Lower leg skin (tissue), 4 donors: ENCODE data around the gene NEO1. TPM values are rescaled to one million over a fixed set of nuclear protein-coding genes. Genes with fewer than 3 reads are reported as not detected.

Source experiments
- DNase-seq, 2 donors: peaks; one replicate each; pipeline ENCODE4 v3.0.0-alpha.2; 2019; ENCODE audit warnings: low spot score in 2 of 2
- H3K4me3 ChIP-seq: fragments of 200-600 bp; sonication (generic); 2 replicates; pipeline ENCODE4 v1.5.1; 2017; ENCODE audit warnings: mild to moderate bottlenecking, low read depth; ENCODE audit not compliant: poor library complexity, severe bottlenecking
- POLR2A ChIP-seq, 2 donors: fragments of 450-650 bp; IDR thresholded peaks; one replicate each; pipeline ENCODE4 v1.6.1; 2016 to 2017; ENCODE audit warnings: antibody characterized with exemption in 2 of 2, mild to moderate bottlenecking in 1 of 2, moderate library complexity in 1 of 2
- WGBS, 2 donors: methylation state at CpG; one replicate each; pipeline ENCODE4 v1.1.5; 2018; 5-methylcytosine and 5-hydroxymethylcytosine counted together
- intact Hi-C: fragments of 100-400 bp; cut with DNase I; formaldehyde crosslinking; loops from one replicate; pipeline ENCODE4 v1.15.0; 2023; ENCODE audit warnings: low total_unique reads
- total RNA-seq, 4 donors: library from RNA; depleted of rRNA; stranded (reverse); fragments of >200 nt; gene quantifications; one replicate each; pipeline ENCODE4 v1.1.0, GENCODE V29; 2016
- TF ChIP-seq, protein P1 (sequence below), 3 donors: fragments of 450-650 bp; IDR thresholded peaks; one replicate each; pipeline ENCODE4 v1.5.1; 2016; ENCODE audit warnings: antibody characterized with exemption in 3 of 3, mild to moderate bottlenecking in 3 of 3, moderate library complexity in 2 of 3

The NEO1 gene
- total RNA-seq, 4 donors from 2014 or later, result 60.0 to 102 (median 80.9) TPM

DNA sequence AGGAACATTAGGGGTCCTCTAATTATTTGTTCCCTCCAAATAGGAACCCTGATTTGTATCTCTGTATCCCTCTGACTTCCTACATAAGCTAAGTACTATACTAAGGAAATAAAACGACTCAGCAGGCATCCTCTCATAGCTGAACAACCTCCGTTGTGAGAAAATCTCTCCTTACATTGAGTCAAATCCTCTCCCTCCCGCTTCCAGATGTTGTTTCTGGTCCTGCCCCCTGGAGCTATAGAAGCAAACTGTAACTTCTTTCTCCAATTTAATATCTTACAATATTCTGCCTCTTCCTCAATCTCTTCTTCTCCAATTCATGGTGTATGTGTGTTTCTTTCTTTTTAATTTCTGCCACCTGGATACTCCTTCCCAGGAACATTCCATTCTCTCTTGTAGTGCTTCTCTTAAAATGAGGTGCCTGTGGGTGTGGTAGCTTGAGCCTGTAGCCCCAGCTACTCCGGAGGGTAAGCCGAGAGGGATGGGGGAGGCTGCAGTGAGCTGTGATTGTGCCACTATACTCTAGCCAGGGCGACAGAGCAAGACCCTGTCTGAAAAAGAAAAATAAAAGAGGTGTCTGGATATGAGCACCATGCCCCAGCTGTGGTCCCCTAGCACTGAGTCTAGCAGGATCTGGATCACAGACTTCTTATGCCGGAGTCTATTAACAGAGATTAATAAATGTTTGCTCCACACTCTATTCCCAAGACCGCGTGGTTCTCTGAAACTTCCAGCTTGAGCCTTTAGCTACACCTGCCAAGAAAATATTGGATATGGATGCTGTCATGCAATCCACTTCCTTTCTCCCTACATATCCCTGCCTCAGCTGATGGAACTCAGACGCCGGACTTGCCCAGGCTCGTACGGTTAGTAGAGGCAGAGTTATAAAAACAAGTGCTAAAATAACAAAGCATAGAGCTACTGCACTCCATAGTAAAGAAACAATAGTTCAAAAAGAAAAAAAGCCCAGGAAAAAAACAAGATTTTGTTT is 42.9 kb upstream of the NEO1 start:
- TF ChIP-seq, protein P1, sequence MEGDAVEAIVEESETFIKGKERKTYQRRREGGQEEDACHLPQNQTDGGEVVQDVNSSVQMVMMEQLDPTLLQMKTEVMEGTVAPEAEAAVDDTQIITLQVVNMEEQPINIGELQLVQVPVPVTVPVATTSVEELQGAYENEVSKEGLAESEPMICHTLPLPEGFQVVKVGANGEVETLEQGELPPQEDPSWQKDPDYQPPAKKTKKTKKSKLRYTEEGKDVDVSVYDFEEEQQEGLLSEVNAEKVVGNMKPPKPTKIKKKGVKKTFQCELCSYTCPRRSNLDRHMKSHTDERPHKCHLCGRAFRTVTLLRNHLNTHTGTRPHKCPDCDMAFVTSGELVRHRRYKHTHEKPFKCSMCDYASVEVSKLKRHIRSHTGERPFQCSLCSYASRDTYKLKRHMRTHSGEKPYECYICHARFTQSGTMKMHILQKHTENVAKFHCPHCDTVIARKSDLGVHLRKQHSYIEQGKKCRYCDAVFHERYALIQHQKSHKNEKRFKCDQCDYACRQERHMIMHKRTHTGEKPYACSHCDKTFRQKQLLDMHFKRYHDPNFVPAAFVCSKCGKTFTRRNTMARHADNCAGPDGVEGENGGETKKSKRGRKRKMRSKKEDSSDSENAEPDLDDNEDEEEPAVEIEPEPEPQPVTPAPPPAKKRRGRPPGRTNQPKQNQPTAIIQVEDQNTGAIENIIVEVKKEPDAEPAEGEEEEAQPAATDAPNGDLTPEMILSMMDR (IDR thresholded peaks at IDR 0.05), result no peak
- no peak for TF ChIP-seq POLR2A (IDR thresholded peaks at IDR 0.05)
- intact Hi-C loops, result no loop called here
- H3K4me3 ChIP-seq, result no peak overlapping the region
- WGBS, 2 donors, result 27 to 31% methylated on average over 13 of the region's 13 CpGs
- no peak for DNase-seq

DNA sequence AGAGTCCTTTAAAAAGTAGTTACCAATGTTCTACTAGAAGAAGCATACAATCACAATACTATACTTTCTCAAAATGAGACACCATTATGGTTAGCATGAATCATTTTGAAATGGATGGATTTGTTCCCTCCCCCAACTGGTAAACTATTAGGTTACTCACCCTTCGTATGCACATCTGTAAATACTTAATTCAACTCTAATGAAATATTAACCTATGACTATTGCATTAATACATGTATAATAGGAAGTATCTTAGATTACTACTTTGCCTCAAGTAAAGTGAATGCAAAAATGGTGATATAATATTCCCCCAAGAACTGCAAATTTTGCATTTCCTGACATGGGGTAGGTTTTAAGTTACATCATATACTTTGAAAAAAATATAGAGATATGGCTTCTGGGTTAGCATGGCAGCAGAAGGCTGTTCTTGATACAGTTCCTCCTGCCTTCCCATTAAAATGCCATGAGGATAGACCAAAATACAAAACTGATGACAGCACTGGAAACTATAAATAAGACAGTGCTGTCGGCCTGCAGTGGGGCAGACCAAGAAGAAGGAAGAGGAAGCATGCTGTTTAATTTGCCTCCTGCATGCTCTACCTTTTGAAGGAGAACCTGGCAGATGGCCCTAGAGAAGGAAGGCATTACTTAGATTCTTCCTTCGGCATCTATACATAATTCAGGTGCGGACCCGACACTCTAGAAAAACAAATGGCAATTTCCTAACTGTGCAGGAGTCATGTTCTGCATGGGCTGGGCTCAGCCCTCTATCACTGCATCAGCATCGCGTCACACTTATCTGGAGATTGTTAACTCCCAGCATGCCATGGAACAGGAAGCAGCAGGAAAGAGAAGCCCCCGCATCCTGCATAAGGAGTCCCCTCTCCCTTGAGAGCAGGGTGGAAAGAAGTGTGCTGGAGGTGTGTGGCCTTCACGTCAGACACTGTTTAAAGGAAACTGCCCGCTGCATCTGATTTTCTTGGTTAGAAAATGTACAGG is 41.8 kb upstream of the NEO1 start:
- TF ChIP-seq POLR2A (IDR thresholded peaks at IDR 0.05), result no peak
- TF ChIP-seq, protein P1 (IDR thresholded peaks at IDR 0.05), result no peak
- intact Hi-C loops, result no loop called here
- no peak for DNase-seq
- WGBS, 2 donors, result 50 to 52% methylated on average over 10 of the region's 10 CpGs
- no peak overlapping the region for H3K4me3 ChIP-seq

DNA sequence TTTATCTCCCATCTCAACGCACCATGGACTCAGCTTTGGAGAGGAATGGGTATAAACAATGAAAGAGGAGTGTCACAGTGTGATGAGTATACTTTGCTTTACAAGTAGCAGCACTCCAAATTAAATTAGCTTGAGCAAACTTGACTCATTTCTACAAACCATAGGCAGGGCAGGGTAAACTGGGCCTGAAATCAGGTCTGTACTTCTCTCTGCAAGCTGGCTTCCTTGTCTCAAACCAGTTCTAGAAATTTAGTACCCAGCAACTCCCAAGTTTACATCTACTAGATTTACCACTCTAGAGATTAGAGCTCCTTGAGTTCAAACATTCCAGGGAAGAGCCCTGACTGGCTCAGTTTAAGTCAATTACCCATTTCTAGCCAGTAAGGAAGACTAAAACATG is 37.4 kb upstream of the NEO1 start:
- 100% methylated on average over 1 of the region's 1 CpG for WGBS, 2 donors
- DNase-seq, result no peak
- TF ChIP-seq POLR2A (IDR thresholded peaks at IDR 0.05), result no peak
- TF ChIP-seq, protein P1 (IDR thresholded peaks at IDR 0.05), result no peak
- intact Hi-C loops, result no loop called here
- no peak overlapping the region for H3K4me3 ChIP-seq

DNA sequence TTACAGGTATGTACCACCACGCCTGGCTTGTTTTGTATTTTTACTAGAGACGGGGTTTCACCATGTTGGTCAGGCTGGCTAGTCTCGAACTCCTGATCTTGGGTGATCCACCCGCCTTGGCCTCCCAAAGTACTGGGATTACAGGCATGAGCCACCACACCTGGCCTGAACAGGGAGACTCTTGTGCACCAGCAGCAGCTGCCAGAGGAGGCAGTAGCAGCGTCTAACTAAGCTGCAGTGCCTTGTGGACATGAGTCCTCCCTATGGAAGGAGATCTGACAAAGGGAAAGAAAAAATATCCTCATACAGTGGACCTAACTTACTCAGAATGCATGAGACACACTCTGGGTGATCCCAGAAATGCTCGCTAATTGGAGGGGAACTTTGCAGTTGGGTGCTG is 36.8 kb upstream of the NEO1 start:
- intact Hi-C loops, result no loop called here
- H3K4me3 ChIP-seq, result no peak overlapping the region
- TF ChIP-seq, protein P1 (IDR thresholded peaks at IDR 0.05), result no peak
- no peak for TF ChIP-seq POLR2A (IDR thresholded peaks at IDR 0.05)
- WGBS, 2 donors, result 93 to 97% methylated on average over 6 of the region's 6 CpGs
- no peak for DNase-seq

DNA sequence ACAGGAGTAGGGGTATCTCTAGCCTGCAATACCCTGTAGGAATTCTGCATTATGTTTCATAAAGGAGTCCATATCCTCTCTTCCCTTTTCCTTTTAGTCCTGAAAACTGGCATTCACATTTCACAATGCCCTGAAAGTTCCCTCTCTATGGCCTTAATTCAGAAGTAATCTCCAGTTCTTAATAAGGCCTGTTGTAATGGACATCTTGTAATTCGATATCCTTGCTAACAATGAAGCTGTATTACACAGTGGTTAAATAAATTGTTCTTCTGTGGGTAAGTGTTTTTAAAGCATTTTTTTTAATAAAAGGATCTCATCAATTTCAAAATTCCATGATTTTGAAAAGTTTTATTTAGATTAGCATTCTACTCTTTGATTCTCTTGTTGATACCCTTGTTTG is 34.3 kb upstream of the NEO1 start:
- TF ChIP-seq, protein P1 (IDR thresholded peaks at IDR 0.05), result no peak
- TF ChIP-seq POLR2A (IDR thresholded peaks at IDR 0.05), result no peak
- no peak for DNase-seq
- 85 to 86% methylated on average over 1 of the region's 1 CpG for WGBS, 2 donors
- H3K4me3 ChIP-seq, result no peak overlapping the region
- intact Hi-C loops, result no loop called here
